Left ventricle myocardium superior (tissue), 1 donor: ENCODE results near the gene RAP2B. TPM values are rescaled to one million over a fixed set of nuclear protein-coding genes. Genes with fewer than 3 reads are reported as not detected.
"Not testable (repeated sequence)": the region's sequence is repeated elsewhere in the genome, so short reads cannot be mapped to it uniquely, and the experiment has no call there.

Source experiments
- ATAC-seq: fragments of 200-7000 bp; cut with Tn5 transposase; one replicate; pipeline ENCODE4 v1.9.1; 2020; ENCODE audit warnings: mild to moderate bottlenecking, moderate library complexity
- DNase-seq: peaks from one replicate; pipeline ENCODE4 v3.0.0-alpha.2; 2020
- intact Hi-C: fragments of 100-400 bp; cut with micrococcal nuclease; formaldehyde crosslinking; loops from one replicate; pipeline ENCODE4 v1.11.0; 2022
- total RNA-seq: library from RNA; stranded (reverse); fragmentation: NEBNext Ultra II Directional; extraction: Animal tissue kit (Norgen Biotek cat#: 25700); gene quantifications from one replicate; pipeline ENCODE4 v1.2.1, GENCODE V29; 2021
- donor health status: DM: no; HTN: yes; CAD: no; lungs with severe emphysema.

The RAP2B gene
- total RNA-seq, 1 donor from 2014 or later: 3.3 TPM

- ATAC-seq (no peak), DNase-seq (no peak)
- intact Hi-C loops: no loop called here
Measured at GRCh38 chr3:153180860-153181372, 18.9 kb downstream of the RAP2B start.

GRCh38 chr3:153182501-153183293, 20.7 kb downstream of the RAP2B start:
- DNase-seq (no peak), ATAC-seq (no peak)
- intact Hi-C loops: no loop called here

GRCh38 chr3:153190923-153191322, 28.9 kb downstream of the RAP2B start:
- intact Hi-C loops: no loop called here
- DNase-seq (no peak), ATAC-seq (no peak)

- ATAC-seq (no peak), DNase-seq (no peak)
- intact Hi-C loops: no loop called here
Measured at GRCh38 chr3:153192327-153192726, 30.3 kb downstream of the RAP2B start.

GRCh38 chr3:153193786-153194476, 31.9 kb downstream of the RAP2B start:
- ATAC-seq, intact Hi-C loops, DNase-seq: not testable (repeated sequence)

- ATAC-seq: no peak
- no peak for DNase-seq
- intact Hi-C loops: no loop called here
Measured at GRCh38 chr3:153195349-153195879, 33.4 kb downstream of the RAP2B start.

GRCh38 chr3:153209596-153209995, 47.6 kb downstream of the RAP2B start:
- ATAC-seq (peak; percentile 32), DNase-seq (no peak)
- intact Hi-C loops: no loop called here

- ATAC-seq: no peak
- DNase-seq: no peak
- intact Hi-C loops: no loop called here
Measured at GRCh38 chr3:153210146-153210545, 48.1 kb downstream of the RAP2B start.

GRCh38 chr3:153210660-153211059, 48.6 kb downstream of the RAP2B start:
- intact Hi-C loops: no loop called here
- DNase-seq (no peak), ATAC-seq (no peak)

GRCh38 chr3:153215497-153215896, 53.5 kb downstream of the RAP2B start:
- intact Hi-C loops: no loop called here
- ATAC-seq (no peak), DNase-seq (no peak)

- DNase-seq (no peak), ATAC-seq (no peak)
- intact Hi-C loops: no loop called here
Measured at GRCh38 chr3:153215966-153216365, 53.9 kb downstream of the RAP2B start.

- intact Hi-C loops: no loop called here
- DNase-seq (no peak), ATAC-seq (no peak)
Measured at GRCh38 chr3:153216928-153217327, 54.9 kb downstream of the RAP2B start.

- ATAC-seq (no peak), DNase-seq (no peak)
- intact Hi-C loops: no loop called here
Measured at GRCh38 chr3:153219146-153219545, 57.1 kb downstream of the RAP2B start.
